GM19238 (cell line): ENCODE measurements around the gene SIRT7.
"Not testable (repeated sequence)": the region's sequence is repeated elsewhere in the genome, so short reads cannot be mapped to it uniquely, and the experiment has no call there.

Experiments used
- DNase-seq: peaks from one replicate; pipeline ENCODE4 v3.0.0; 2011; ENCODE audit warnings: low spot score; ENCODE audit not compliant: insufficient read length

Gene SIRT7

GRCh38 chr17:81920612-81921536 lies 2.9 kb upstream of the SIRT7 start:
- no peak for DNase-seq

- no peak for DNase-seq
These were observed 1.0 kb upstream of the SIRT7 start for GRCh38 chr17:81918832-81919545.

- DNase-seq = not testable (repeated sequence)
These were observed 325 bp upstream of the SIRT7 start for GRCh38 chr17:81918333-81918669.

GRCh38 chr17:81916234-81917001 lies 1.6 kb downstream of the SIRT7 start:
- DNase-seq = no peak

GRCh38 chr17:81915331-81915730 lies 2.6 kb downstream of the SIRT7 start:
- no peak for DNase-seq

- no peak for DNase-seq
These were observed 3.7 kb downstream of the SIRT7 start for GRCh38 chr17:81914103-81914850.

- no peak for DNase-seq
These were observed 4.4 kb downstream of the SIRT7 start for GRCh38 chr17:81913394-81914102.

- no peak for DNase-seq
These were observed 5.3 kb downstream of the SIRT7 start for GRCh38 chr17:81912441-81913309.

- DNase-seq = no peak
These were observed 6.0 kb downstream of the SIRT7 start for GRCh38 chr17:81911969-81912368.

GRCh38 chr17:81911277-81911961 lies 6.6 kb downstream of the SIRT7 start, which contains the start of gene PCYT2:
Gene PCYT2 (minus strand): TSS chr17:81911399. CDS start chr17:81911355, 44 bp downstream.
- peak; percentile 100 for DNase-seq

- no peak for DNase-seq
These were observed 7.1 kb downstream of the SIRT7 start for GRCh38 chr17:81910840-81911276.

- no peak for DNase-seq
These were observed 7.8 kb downstream of the SIRT7 start for GRCh38 chr17:81909966-81910839.

- DNase-seq = no peak
These were observed 8.7 kb downstream of the SIRT7 start for GRCh38 chr17:81909231-81909630.

- DNase-seq = no peak
These were observed 9.2 kb downstream of the SIRT7 start for GRCh38 chr17:81908793-81909192.

GRCh38 chr17:81907219-81908145 lies 10.5 kb downstream of the SIRT7 start:
- no peak for DNase-seq

- DNase-seq = no peak
These were observed 11.3 kb downstream of the SIRT7 start for GRCh38 chr17:81906476-81907218.
